Measurements from ENCODE around the gene GPR146.

GRCh38 chr7:1076184-1077072 lies 32.1 kb downstream of the GPR146 start:
- TF ChIP-seq CTCF (IDR thresholded peaks at IDR 0.05): no peak
- no peak for TF ChIP-seq POLR2A (IDR thresholded peaks at IDR 0.05)
- no peak for TF ChIP-seq POLR2AphosphoS5 (IDR thresholded peaks at IDR 0.05)
